ENCODE results near the gene RNF212. TPM values are rescaled to one million over a fixed set of nuclear protein-coding genes. Genes with fewer than 3 reads are reported as not detected.

The RNF212 gene
- total and polyA plus RNA-seq, 4 donors, result 3.9 to 12.6 (median 8.7) TPM

DNA sequence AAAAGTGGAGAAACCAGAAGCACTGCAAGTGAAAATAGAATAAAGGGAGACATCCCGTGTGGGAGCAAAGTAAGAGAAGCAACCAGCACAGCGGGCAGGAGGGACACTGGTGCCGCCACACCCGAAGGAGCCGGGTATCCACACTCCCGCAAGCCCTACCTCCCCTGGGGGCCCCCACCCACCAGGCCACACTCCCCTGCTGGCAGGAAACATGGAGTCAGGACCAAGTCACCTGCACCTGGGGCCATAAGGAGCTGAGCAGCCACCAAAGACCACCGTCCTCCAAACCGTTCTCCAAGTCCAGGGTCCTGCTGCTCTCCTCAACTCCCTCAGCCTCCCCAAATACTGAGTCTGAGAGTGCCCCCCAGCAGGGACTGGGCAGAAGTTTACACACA is 71.4 kb downstream of the RNF212 start:
- Histone ChIP-seq H3K36me3 (ENCODE audit: control insufficient read depth, insufficient read depth, low read length) (no peaks in the 10 kb centered on the region), H3K4me1 (ENCODE audit: control insufficient read depth, insufficient read depth, low read length) (peaks cover 81% of the 10 kb centered on the region), H3K4me3 (ENCODE audit: low read depth, low read length) (no peak overlapping the region), H3K9me3 (ENCODE audit: control insufficient read depth, insufficient read depth, low read length) (no peaks in the 10 kb centered on the region), H3K27me3 (ENCODE audit: control insufficient read depth, insufficient read depth, low read length) (peaks cover 24% of the 10 kb centered on the region), H3K27ac (ENCODE audit: low read depth, low read length) (peak overlapping the region; percentile 20)
- no peak for DNase-seq (ENCODE audit: low read depth in 4 of 6, low spot score in 6 of 6)
- 46% methylated on average over 7 of the region's 8 CpGs for WGBS (ENCODE audit: insufficient coverage)

DNA sequence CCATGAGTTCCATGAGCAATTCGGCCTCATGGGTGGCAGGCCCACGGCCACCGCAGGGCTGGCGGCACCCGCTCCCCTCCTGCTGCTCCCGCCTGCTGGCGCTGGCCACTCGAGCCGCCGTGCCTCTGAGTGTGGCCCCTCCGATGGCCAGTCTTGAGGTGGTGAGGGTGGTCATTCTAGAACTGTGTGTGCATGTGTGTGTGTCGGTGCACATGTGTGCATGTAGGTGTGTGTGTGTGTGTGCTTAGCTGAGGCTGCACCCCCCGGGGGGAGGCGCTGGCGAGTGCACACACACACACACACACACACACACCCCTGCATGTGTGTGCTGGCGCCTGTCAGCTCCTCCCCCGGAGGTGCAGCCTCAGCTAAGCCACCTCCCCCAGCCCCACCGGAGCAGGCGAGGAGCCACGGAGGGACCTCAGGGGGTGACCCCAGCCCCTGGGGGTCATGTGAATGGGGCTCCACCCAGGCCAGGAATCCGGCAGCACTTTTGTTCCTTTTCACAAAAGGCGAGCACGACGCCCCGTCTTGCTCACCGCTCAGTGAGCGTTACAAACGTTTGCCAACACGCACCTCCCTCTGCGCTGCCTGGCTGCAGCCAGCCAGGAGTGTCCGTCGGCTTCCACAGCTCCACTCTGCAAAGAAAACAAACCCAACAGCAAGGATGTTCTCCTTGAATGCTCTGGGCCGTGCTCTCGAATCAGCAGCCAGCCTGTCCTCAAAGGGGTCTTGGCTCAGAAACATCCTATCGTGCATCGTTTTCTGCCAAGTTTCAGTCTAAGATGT is 72.0 kb downstream of the RNF212 start:
- H3K27me3 ChIP-seq (ENCODE audit: control insufficient read depth, insufficient read depth, low read length), result peaks cover 24% of the 10 kb centered on the region
- H3K9me3 ChIP-seq (ENCODE audit: control insufficient read depth, insufficient read depth, low read length), result no peaks in the 10 kb centered on the region
- H3K36me3 ChIP-seq (ENCODE audit: control insufficient read depth, insufficient read depth, low read length), result no peaks in the 10 kb centered on the region
- peaks cover 81% of the 10 kb centered on the region for H3K4me1 ChIP-seq (ENCODE audit: control insufficient read depth, insufficient read depth, low read length)
- WGBS (ENCODE audit: insufficient coverage), result 29% methylated on average over 30 of the region's 36 CpGs
- H3K4me3 ChIP-seq (ENCODE audit: low read depth, low read length), result no peak overlapping the region
- H3K27ac ChIP-seq (ENCODE audit: low read depth, low read length), result peak overlapping the region; percentile 20
- DNase-seq (ENCODE audit: low read depth in 4 of 6, low spot score in 6 of 6), result peak in 2 of 6 donors; percentile 72 to 90

DNA sequence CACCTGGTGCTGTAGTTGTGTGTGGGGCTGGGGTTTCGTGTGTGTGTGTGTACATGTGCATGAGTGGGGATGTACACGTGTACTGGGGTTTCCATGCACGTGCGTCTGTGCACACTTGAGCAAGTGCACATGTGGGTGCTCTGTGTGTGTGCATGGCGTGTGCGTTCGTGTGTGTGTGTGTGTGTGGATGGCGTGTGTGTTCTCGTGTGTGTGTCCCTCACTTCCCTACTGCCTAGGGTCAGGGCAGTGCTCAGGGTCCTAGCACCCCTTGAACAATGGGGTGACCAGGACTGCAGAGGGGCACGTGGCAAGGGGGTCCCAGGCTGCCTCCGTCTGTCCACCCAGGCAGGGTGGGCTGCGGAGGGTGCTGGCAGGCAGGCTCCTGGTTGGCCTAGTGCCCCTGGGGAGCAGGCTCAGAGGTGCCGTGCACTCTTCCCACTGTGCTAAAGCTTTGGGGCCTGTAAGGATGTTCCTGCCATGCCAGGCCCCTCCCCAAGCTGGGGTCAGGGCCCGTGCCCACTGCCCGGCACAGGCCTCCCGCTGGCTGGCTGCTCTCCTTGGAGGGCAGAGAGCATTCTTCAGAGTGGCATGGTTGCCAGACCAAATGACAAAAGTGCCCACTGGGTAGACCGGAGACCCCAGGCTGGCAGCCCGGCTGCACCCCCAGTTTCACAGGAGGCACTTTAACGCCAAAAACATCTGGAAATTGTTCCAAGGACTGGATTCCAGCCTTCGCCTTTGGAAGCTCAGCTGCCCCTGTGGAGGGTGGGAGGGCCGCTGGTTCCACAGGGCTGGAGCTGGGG is 72.8 kb downstream of the RNF212 start:
- peak overlapping the region; percentile 61 for H3K27ac ChIP-seq (ENCODE audit: low read depth, low read length)
- 77% methylated on average over 17 of the region's 21 CpGs for WGBS (ENCODE audit: insufficient coverage)
- no peaks in the 10 kb centered on the region for H3K36me3 ChIP-seq (ENCODE audit: control insufficient read depth, insufficient read depth, low read length)
- peaks cover 84% of the 10 kb centered on the region for H3K4me1 ChIP-seq (ENCODE audit: control insufficient read depth, insufficient read depth, low read length)
- no peaks in the 10 kb centered on the region for H3K9me3 ChIP-seq (ENCODE audit: control insufficient read depth, insufficient read depth, low read length)
- peaks cover 23% of the 10 kb centered on the region for H3K27me3 ChIP-seq (ENCODE audit: control insufficient read depth, insufficient read depth, low read length)
- no peak overlapping the region for H3K4me3 ChIP-seq (ENCODE audit: low read depth, low read length)
- no peak for DNase-seq (ENCODE audit: low read depth in 4 of 6, low spot score in 6 of 6)

DNA sequence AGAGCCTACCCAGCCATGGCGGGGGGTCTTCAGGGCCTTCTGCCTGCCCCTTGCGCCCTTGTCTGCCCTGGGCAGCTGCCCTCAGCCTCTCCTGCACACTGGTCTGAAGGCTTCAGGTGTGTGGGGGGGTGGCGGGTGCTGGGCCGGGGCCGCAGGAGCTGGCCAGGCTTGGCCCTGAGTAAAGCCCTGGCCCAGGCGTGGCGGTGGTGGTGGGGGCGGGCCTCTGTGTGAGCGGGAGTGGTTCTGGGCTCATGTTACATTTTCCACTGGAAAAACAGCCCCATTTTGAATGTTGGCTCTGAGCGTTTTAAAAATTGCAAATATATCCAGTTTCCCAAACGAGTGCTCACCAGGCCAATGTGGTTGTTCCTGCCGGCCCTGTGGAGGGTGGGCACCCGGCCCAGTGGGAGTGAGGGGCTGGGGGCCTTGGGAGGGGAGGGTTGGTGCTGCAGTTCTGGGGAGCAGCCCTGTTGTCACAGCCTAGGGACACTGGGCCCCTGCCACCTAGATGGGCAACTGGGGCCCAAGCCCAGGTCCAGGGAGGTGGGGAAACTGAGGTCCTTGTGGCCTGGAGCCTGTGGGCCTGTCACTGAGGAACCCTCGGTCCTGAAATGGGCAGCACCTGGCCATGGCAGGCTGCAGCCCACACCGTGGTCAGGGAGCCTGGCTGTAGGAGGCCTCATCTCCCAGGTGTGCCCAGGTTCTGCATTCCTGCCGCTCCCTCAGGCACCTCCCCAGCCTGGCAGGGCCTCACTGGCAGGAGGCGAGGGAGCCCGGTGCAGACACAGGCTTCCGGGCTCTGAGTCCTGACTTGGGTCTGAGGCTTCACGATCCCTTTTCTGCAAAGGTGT is 73.6 kb downstream of the RNF212 start:
- DNase-seq (ENCODE audit: low read depth in 4 of 6, low spot score in 6 of 6), result peak in 1 of 6 donors; percentile 51
- no peaks in the 10 kb centered on the region for H3K9me3 ChIP-seq (ENCODE audit: control insufficient read depth, insufficient read depth, low read length)
- peak overlapping the region; percentile 61 for H3K27ac ChIP-seq (ENCODE audit: low read depth, low read length)
- H3K27me3 ChIP-seq (ENCODE audit: control insufficient read depth, insufficient read depth, low read length), result peaks cover 15% of the 10 kb centered on the region
- peaks cover 84% of the 10 kb centered on the region for H3K4me1 ChIP-seq (ENCODE audit: control insufficient read depth, insufficient read depth, low read length)
- WGBS (ENCODE audit: insufficient coverage), result 77% methylated on average over 18 of the region's 20 CpGs
- no peaks in the 10 kb centered on the region for H3K36me3 ChIP-seq (ENCODE audit: control insufficient read depth, insufficient read depth, low read length)
- H3K4me3 ChIP-seq (ENCODE audit: low read depth, low read length), result no peak overlapping the region

DNA sequence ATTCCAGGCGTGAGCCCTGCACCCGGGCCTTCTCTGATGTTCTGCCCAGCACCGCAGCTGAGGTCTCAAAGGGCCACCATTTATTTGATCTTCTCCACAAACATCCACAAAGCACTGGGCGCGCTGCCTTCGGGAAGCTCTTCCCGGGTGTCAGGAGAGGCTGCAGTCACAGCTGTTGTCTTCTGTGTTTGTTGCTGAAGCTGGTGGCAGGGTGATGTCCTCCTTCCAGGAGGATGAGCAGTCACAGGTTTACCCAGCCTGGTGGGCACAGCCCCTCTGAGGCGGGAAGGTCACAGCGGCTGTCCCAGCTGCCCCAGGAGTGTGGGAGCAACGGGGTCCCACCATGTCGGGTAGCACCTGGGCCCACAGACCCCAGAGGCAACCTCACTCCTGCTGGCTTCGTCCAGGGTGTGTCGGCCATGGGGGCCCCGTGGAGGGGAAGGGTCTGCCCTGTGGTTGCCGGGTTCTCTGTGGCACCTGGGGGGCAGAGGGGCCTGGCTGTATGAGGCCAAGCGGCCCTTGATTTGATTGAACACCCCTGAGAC is 74.3 kb downstream of the RNF212 start:
- Histone ChIP-seq H3K27ac (ENCODE audit: low read depth, low read length) (peak overlapping the region; percentile 52), H3K4me3 (ENCODE audit: low read depth, low read length) (no peak overlapping the region), H3K27me3 (ENCODE audit: control insufficient read depth, insufficient read depth, low read length) (peaks cover 8% of the 10 kb centered on the region), H3K4me1 (ENCODE audit: control insufficient read depth, insufficient read depth, low read length) (peaks cover 84% of the 10 kb centered on the region), H3K36me3 (ENCODE audit: control insufficient read depth, insufficient read depth, low read length) (no peaks in the 10 kb centered on the region), H3K9me3 (ENCODE audit: control insufficient read depth, insufficient read depth, low read length) (no peaks in the 10 kb centered on the region)
- DNase-seq (ENCODE audit: low read depth in 4 of 6, low spot score in 6 of 6), result peak in 1 of 6 donors; percentile 46
- WGBS (ENCODE audit: insufficient coverage), result 73% methylated on average over 16 of the region's 16 CpGs

DNA sequence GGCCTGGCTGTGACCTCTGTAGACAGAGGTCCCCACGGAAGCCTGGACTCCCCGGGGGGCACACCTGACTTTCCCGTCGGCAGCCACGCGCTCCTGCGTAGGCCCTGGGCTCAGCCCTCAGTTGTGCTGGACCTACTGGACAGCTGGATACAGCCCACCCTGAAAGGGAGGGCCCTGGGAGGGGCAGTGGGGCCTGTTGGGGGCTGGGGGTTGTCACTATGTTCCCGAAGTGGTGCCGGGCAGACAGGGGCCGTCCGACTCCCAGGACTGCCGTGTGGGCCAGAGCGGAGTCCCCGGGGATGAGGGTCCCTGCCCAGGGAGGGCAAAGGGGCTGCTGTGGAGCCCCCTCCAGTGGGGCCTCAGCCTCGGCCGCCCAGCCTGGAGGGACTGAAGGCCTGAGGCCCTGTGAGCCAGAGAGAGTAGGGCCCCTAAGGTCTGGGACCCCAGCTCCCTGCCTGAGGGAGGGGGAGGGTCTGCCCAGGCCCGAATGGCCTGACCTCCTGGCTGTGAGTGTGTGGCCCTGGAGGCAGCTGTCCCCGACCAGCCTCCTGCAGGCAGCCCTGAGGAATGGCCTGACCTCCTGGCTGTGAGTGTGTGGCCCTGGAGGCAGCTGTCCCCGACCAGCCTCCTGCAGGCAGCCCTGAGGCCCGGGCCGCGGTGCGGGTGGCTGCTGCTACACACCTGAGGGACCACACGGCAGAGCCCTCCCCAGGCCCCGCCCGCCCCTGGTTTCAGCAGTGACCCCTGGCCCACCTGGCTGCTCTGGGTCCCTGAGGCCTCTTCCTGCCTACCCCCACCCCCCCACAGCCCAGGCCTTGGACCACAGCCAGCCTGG is 76.2 kb downstream of the RNF212 start:
- Histone ChIP-seq H3K4me3 (ENCODE audit: low read depth, low read length) (no peak overlapping the region), H3K36me3 (ENCODE audit: control insufficient read depth, insufficient read depth, low read length) (no peaks in the 10 kb centered on the region), H3K4me1 (ENCODE audit: control insufficient read depth, insufficient read depth, low read length) (peaks cover 94% of the 10 kb centered on the region), H3K9me3 (ENCODE audit: control insufficient read depth, insufficient read depth, low read length) (no peaks in the 10 kb centered on the region), H3K27ac (ENCODE audit: low read depth, low read length) (no peak overlapping the region), H3K27me3 (ENCODE audit: control insufficient read depth, insufficient read depth, low read length) (no peaks in the 10 kb centered on the region)
- WGBS (ENCODE audit: insufficient coverage), result 79% methylated on average over 17 of the region's 26 CpGs
- DNase-seq (ENCODE audit: low read depth in 4 of 6, low spot score in 6 of 6), result no peak

DNA sequence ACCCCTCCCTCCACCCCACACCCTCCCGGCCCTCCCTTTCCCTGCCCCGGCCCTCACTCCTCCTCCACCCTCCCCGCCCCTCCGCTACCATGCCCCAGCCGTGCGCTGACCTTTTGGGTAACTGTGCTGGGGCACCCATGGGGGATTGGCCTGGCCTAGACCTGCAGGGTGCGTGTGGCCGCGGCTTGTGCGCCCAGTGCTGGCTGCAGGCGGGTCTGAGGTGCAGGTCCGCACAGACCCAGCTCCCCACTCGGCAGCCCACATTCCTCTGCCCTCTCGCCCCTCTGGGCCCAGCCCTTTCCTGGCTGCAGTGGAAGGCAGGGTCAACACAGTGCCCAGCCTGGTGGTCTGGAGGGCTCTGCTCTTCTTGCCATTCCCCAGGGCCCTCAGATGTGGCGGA is 77.3 kb downstream of the RNF212 start:
- H3K4me1 ChIP-seq (ENCODE audit: control insufficient read depth, insufficient read depth, low read length), result peaks cover 91% of the 10 kb centered on the region
- H3K36me3 ChIP-seq (ENCODE audit: control insufficient read depth, insufficient read depth, low read length), result no peaks in the 10 kb centered on the region
- H3K4me3 ChIP-seq (ENCODE audit: low read depth, low read length), result no peak overlapping the region
- no peak for DNase-seq (ENCODE audit: low read depth in 4 of 6, low spot score in 6 of 6)
- 88% methylated on average over 11 of the region's 15 CpGs for WGBS (ENCODE audit: insufficient coverage)
- H3K27me3 ChIP-seq (ENCODE audit: control insufficient read depth, insufficient read depth, low read length), result no peaks in the 10 kb centered on the region
- no peaks in the 10 kb centered on the region for H3K9me3 ChIP-seq (ENCODE audit: control insufficient read depth, insufficient read depth, low read length)
- no peak overlapping the region for H3K27ac ChIP-seq (ENCODE audit: low read depth, low read length)

DNA sequence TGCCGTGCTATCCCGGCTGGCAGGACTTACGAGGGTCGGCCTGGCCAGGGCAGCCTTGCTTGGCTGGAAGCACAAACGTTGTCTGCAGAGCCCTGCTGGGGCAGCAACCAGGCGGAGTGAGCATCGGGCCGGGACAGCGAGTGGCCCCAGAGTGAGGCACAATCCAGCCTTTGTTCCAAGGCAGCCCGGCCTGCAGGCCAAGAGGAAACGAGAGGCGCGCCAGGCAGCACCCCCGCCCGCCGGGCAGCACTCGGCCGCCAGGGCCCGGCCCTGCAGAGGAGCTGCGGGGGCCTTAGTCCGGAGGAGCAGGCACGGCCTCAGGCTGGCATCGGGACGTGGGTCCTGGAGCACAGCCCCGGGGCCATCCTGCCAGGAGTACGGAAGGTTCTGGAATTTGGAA is 77.9 kb downstream of the RNF212 start:
- no peaks in the 10 kb centered on the region for H3K9me3 ChIP-seq (ENCODE audit: control insufficient read depth, insufficient read depth, low read length)
- WGBS (ENCODE audit: insufficient coverage), result 25% methylated on average over 26 of the region's 26 CpGs
- H3K36me3 ChIP-seq (ENCODE audit: control insufficient read depth, insufficient read depth, low read length), result no peaks in the 10 kb centered on the region
- H3K27me3 ChIP-seq (ENCODE audit: control insufficient read depth, insufficient read depth, low read length), result no peaks in the 10 kb centered on the region
- peak overlapping the region; percentile 73 for H3K27ac ChIP-seq (ENCODE audit: low read depth, low read length)
- peaks cover 91% of the 10 kb centered on the region for H3K4me1 ChIP-seq (ENCODE audit: control insufficient read depth, insufficient read depth, low read length)
- peak in 4 of 6 donors; percentile 61 to 91 (median 76) for DNase-seq (ENCODE audit: low read depth in 4 of 6, low spot score in 6 of 6)
- no peak overlapping the region for H3K4me3 ChIP-seq (ENCODE audit: low read depth, low read length)
